HG03066 (cell line): ENCODE results near the gene SLC51B.
"Not testable (repeated sequence)": the region's sequence is repeated elsewhere in the genome, so short reads cannot be mapped to it uniquely, and the experiment has no call there.

Experiments used
- ATAC-seq: cut with Tn5 transposase; IDR thresholded peaks from one replicate; pipeline ENCODE4 v1.9.1; 2021; ENCODE audit warnings: low read depth; ENCODE audit not compliant: unreplicated experiment

The SLC51B gene

GRCh38 chr15:65062726-65063125, 17.5 kb downstream of the SLC51B start:
- ATAC-seq: no peak

- no peak for ATAC-seq
These were observed 20.9 kb downstream of the SLC51B start for GRCh38 chr15:65066001-65066634.

GRCh38 chr15:65066635-65067316, 21.6 kb downstream of the SLC51B start:
- ATAC-seq: no peak

GRCh38 chr15:65067317-65067644, 22.1 kb downstream of the SLC51B start:
- no peak for ATAC-seq

- no peak for ATAC-seq
These were observed 22.6 kb downstream of the SLC51B start, which contains the start of gene RASL12 for GRCh38 chr15:65067645-65068402. TSS of gene RASL12 (minus strand) at chr15:65067991. CDS start at chr15:65067835, 156 bp downstream.

GRCh38 chr15:65068403-65068788, 23.2 kb downstream of the SLC51B start:
- no peak for ATAC-seq

- ATAC-seq: no peak
These were observed 24.0 kb downstream of the SLC51B start for GRCh38 chr15:65069179-65069578.

GRCh38 chr15:65069779-65070546, 24.8 kb downstream of the SLC51B start:
- ATAC-seq: no peak

- no peak for ATAC-seq
These were observed 26.2 kb downstream of the SLC51B start for GRCh38 chr15:65071381-65071811.

GRCh38 chr15:65072027-65072426, 26.8 kb downstream of the SLC51B start:
- no peak for ATAC-seq

GRCh38 chr15:65072617-65073016, 27.4 kb downstream of the SLC51B start:
- no peak for ATAC-seq

- ATAC-seq: not testable (repeated sequence)
These were observed 29.8 kb downstream of the SLC51B start for GRCh38 chr15:65074946-65075345.

GRCh38 chr15:65075607-65076395, 30.6 kb downstream of the SLC51B start:
- not testable (repeated sequence) for ATAC-seq

- ATAC-seq: no peak
These were observed 31.5 kb downstream of the SLC51B start, which contains the start of gene KBTBD13 for GRCh38 chr15:65076486-65077290. TSS of gene KBTBD13 (plus strand) at chr15:65076746. CDS start at chr15:65076816, 70 bp downstream.

- no peak for ATAC-seq
These were observed 32.2 kb downstream of the SLC51B start for GRCh38 chr15:65077291-65077980.

GRCh38 chr15:65077981-65078352, 32.8 kb downstream of the SLC51B start:
- ATAC-seq: no peak

GRCh38 chr15:65079580-65079979, 34.4 kb downstream of the SLC51B start:
- no peak for ATAC-seq

GRCh38 chr15:65081270-65081669, 36.1 kb downstream of the SLC51B start:
- ATAC-seq: no peak

- ATAC-seq: no peak
These were observed 36.6 kb downstream of the SLC51B start for GRCh38 chr15:65081758-65082157.
